Testis (tissue), 2 donors: ENCODE measurements around the gene POTEG.
"Not testable (repeated sequence)": the region's sequence is repeated elsewhere in the genome, so short reads cannot be mapped to it uniquely, and the experiment has no call there.

Source experiments
- POLR2A ChIP-seq: fragments of 450-650 bp; IDR thresholded peaks from one replicate; pipeline ENCODE4 v1.6.1; 2017; ENCODE audit warnings: antibody characterized with exemption, mild to moderate bottlenecking, moderate library complexity
- TF ChIP-seq, protein P1 (sequence below), 3 experiments: fragments of 450-650 bp in 2 of 3; fragments of 200-600 bp in 1 of 3; sonication (generic) in 1 of 3; IDR thresholded peaks; one replicate each; pipeline ENCODE4 v1.5.1; 2016 to 2019; ENCODE audit warnings: antibody characterized with exemption in 3 of 3, mild to moderate bottlenecking in 2 of 3, moderate library complexity in 1 of 3

DNA sequence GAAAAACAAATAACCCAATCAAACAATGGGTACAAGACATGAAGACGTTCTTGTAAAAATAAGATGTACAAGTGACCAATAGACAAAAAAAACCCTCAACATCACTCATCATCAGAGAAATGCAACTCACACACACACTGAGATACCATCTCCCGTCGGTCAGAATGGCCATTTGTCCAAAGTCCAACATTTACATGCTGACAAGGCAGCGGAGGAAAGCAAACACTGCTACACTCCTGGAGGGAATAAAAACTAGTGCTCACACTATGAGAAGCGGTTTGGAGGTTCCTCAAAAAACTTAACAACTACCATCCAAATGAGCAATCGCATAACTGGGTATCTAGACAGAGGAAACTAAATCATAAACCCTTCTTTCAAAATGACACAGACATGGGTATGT, 11.6 kb upstream of the POTEG start:
- TF ChIP-seq, protein P1, sequence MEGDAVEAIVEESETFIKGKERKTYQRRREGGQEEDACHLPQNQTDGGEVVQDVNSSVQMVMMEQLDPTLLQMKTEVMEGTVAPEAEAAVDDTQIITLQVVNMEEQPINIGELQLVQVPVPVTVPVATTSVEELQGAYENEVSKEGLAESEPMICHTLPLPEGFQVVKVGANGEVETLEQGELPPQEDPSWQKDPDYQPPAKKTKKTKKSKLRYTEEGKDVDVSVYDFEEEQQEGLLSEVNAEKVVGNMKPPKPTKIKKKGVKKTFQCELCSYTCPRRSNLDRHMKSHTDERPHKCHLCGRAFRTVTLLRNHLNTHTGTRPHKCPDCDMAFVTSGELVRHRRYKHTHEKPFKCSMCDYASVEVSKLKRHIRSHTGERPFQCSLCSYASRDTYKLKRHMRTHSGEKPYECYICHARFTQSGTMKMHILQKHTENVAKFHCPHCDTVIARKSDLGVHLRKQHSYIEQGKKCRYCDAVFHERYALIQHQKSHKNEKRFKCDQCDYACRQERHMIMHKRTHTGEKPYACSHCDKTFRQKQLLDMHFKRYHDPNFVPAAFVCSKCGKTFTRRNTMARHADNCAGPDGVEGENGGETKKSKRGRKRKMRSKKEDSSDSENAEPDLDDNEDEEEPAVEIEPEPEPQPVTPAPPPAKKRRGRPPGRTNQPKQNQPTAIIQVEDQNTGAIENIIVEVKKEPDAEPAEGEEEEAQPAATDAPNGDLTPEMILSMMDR (IDR thresholded peaks at IDR 0.05) = not testable (repeated sequence)
- not testable (repeated sequence) for TF ChIP-seq POLR2A
